K562 (cell line): ENCODE data around the gene CDH16. TPM values are rescaled to one million over a fixed set of nuclear protein-coding genes. Genes with fewer than 3 reads are reported as not detected.

Source experiments
- ATAC-seq: fragments of 200-7000 bp; cut with Tn5 transposase; 3 replicates; pipeline ENCODE4 v1.9.1; 2020; ENCODE audit warnings: moderate library complexity
- BruUV-seq: library from RNA; stranded (reverse); fragments of 400-500 nt; replicated peaks from 2 replicates; lab custom pipeline; 2021; lab: Mats Ljungman, UMichigan
- CTCF ChIA-PET: fragments of 300-600 bp; formaldehyde crosslinking; extraction: SDS; loops from one replicate; lab custom pipeline; 2021; ENCODE audit warnings: low intra/inter-chr PET ratio; lab: Yijun Ruan, JAX
- POLR2A ChIA-PET: fragments of 300-600, 350-650 bp; sonication (Branson Sonifier 250); formaldehyde crosslinking; extraction: SDS; loops from one replicate; lab custom pipeline; 2021; ENCODE audit warnings: antibody characterized with exemption, inconsistent platforms; lab: Yijun Ruan, JAX
- DNase-seq, 4 experiments: peaks; one replicate each; pipeline versions ENCODE4 v3.0.0 to v3.0.0-alpha.2; 2011 to 2018; ENCODE audit warnings: low spot score in 3 of 4, mixed read lengths in 3 of 4; ENCODE audit errors: extremely low read depth in 1 of 4
- FAIRE-seq: peaks from 2 replicates; lab custom pipeline; 2011; peaks lifted over from hg19 to GRCh38; lab: Jason Lieb, UNC
- H2AFZ ChIP-seq: 2 replicates; pipeline ENCODE4 v1.6.0; 2011; ENCODE audit warnings: low read depth, low read length, control low read depth, inconsistent platforms
- H3K27ac ChIP-seq: fragments of 200-600 bp; 3 replicates; pipeline ENCODE4 v1.8.0; 2011; ENCODE audit warnings: low read depth, mild to moderate bottlenecking, control low read depth, inconsistent platforms, low read length, moderate library complexity, mixed read lengths; ENCODE audit errors: extremely low read depth
- H3K27me3 ChIP-seq, 2 experiments: fragments of 300-600 bp in 1 of 2; 2 replicates in 1 of 2; 3 replicates in 1 of 2; pipeline versions ENCODE4 v1.6.0 to v1.8.0; 2011; ENCODE audit warnings: inconsistent platforms in 2 of 2, low read length in 2 of 2, mild to moderate bottlenecking in 1 of 2, mixed read lengths in 1 of 2, moderate library complexity in 1 of 2; ENCODE audit not compliant: control insufficient read depth in 2 of 2, insufficient read depth in 2 of 2
- H3K36me3 ChIP-seq: fragments of 300-600 bp; 3 replicates; pipeline ENCODE4 v1.8.0; 2011; ENCODE audit warnings: mild to moderate bottlenecking, low read length, inconsistent platforms; ENCODE audit not compliant: control insufficient read depth, insufficient read depth
- H3K4me1 ChIP-seq, 2 experiments: fragments of 200-600 bp in 1 of 2; replicated peaks in 1 of 2; 2 replicates in 1 of 2; 3 replicates in 1 of 2; pipeline versions ENCODE4 v1.5.1 to v1.8.0; 2011; ENCODE audit warnings: inconsistent platforms in 2 of 2, low read length in 2 of 2, mild to moderate bottlenecking in 1 of 2, mixed read lengths in 1 of 2, moderate library complexity in 1 of 2; ENCODE audit not compliant: control insufficient read depth in 2 of 2, insufficient read depth in 2 of 2
- H3K4me2 ChIP-seq: 2 replicates; pipeline ENCODE4 v1.6.1; 2011; ENCODE audit warnings: low read length, control low read depth, inconsistent platforms, mixed read lengths; ENCODE audit not compliant: insufficient read depth
- H3K4me3 ChIP-seq: fragments of 200-600 bp; sonication (generic), shearing (Covaris generic); 2 replicates; pipeline ENCODE4 v1.5.1; 2016; ENCODE audit warnings: control low read depth, inconsistent platforms
- H3K79me2 ChIP-seq: fragments of 200-600 bp; 3 replicates; pipeline ENCODE4 v1.8.0; 2011; ENCODE audit warnings: low read length, inconsistent platforms; ENCODE audit not compliant: control insufficient read depth, insufficient read depth
- H3K9ac ChIP-seq, 2 experiments: 2 replicates each; pipeline versions ENCODE4 v1.6.0 to v1.6.1; 2011; ENCODE audit warnings: low read depth in 2 of 2, low read length in 2 of 2, control low read depth in 1 of 2, inconsistent platforms in 1 of 2, mild to moderate bottlenecking in 1 of 2, mixed read lengths in 1 of 2; ENCODE audit not compliant: insufficient read depth in 1 of 2
- H3K9me1 ChIP-seq: one replicate; pipeline ENCODE4 v1.6.0; 2011; ENCODE audit warnings: inconsistent platforms, mild to moderate bottlenecking, low read length, moderate library complexity; ENCODE audit not compliant: control insufficient read depth, insufficient read depth
- H3K9me3 ChIP-seq: replicated peaks from 2 replicates; pipeline ENCODE4 v1.5.1; 2011; ENCODE audit warnings: low read depth, low read length, inconsistent platforms; ENCODE audit not compliant: control insufficient read depth, insufficient read depth
- H4K20me1 ChIP-seq: replicated peaks from 2 replicates; pipeline ENCODE4 v1.6.1; 2011; ENCODE audit warnings: low read length, inconsistent platforms, mixed read lengths; ENCODE audit not compliant: control insufficient read depth, insufficient read depth
- FOXA3 ChIP-seq, 2 experiments: fragments of 450-650 bp in 1 of 2; sonication (generic) in 1 of 2; formaldehyde crosslinking; IDR thresholded peaks in 1 of 2; conservative IDR thresholded peaks in 1 of 2; 2 replicates each; pipeline versions ENCODE4 v1.4.0 to v1.8.0; 2020 to 2022; ENCODE audit warnings: mild to moderate bottlenecking in 2 of 2, missing genetic modification reagents in 1 of 2
- HDAC1 ChIP-seq, 2 experiments: fragments of 450-650 bp; IDR thresholded peaks; 2 replicates each; pipeline ENCODE4 v1.6.1; 2016 to 2017; ENCODE audit warnings: inconsistent platforms in 1 of 2, mild to moderate bottlenecking in 1 of 2, moderate library complexity in 1 of 2
- HINFP ChIP-seq: fragments of 450-650 bp; conservative IDR thresholded peaks from 2 replicates; pipeline ENCODE4 v1.6.1; 2016; ENCODE audit warnings: missing genetic modification characterization, low read depth, mild to moderate bottlenecking, control low read depth, missing compliant biosample characterization
- HIVEP1 ChIP-seq: fragments of 250-450 bp; sonication (Bioruptor Pico); IDR thresholded peaks from 2 replicates; pipeline ENCODE4 v1.4.0; 2020; ENCODE audit warnings: mild to moderate bottlenecking
- NR2C1 ChIP-seq, 2 experiments: fragments of 450-650 bp; IDR thresholded peaks; 2 replicates each; pipeline ENCODE4 v1.6.1; 2017; ENCODE audit warnings: mild to moderate bottlenecking in 2 of 2, antibody characterized with exemption in 1 of 2, inconsistent platforms in 1 of 2, missing compliant biosample characterization in 1 of 2, missing genetic modification characterization in 1 of 2
- NR4A1 ChIP-seq, 2 experiments: fragments of 250-450 bp in 1 of 2; fragments of 450-650 bp in 1 of 2; sonication (Bioruptor Pico) in 1 of 2; IDR thresholded peaks; 2 replicates each; pipeline versions ENCODE4 v1.4.0 to v1.6.1; 2016 to 2020; ENCODE audit warnings: mild to moderate bottlenecking in 2 of 2, missing compliant biosample characterization in 1 of 2, missing genetic modification characterization in 1 of 2, moderate library complexity in 1 of 2
- POLR3A ChIP-seq: IDR thresholded peaks from 2 replicates; pipeline ENCODE4 v1.6.1; 2011; ENCODE audit warnings: borderline replicate concordance, mild to moderate bottlenecking, moderate library complexity; ENCODE audit not compliant: insufficient read length, insufficient read depth; ENCODE audit errors: extremely low read depth
- PRDM10 ChIP-seq: fragments of 450-650 bp; IDR thresholded peaks from 2 replicates; pipeline ENCODE4 v1.6.1; 2018; ENCODE audit not compliant: partially characterized antibody
- RBBP5 ChIP-seq: fragments of 200-600 bp; sonication (generic); IDR thresholded peaks from 2 replicates; pipeline ENCODE4 v1.6.1; 2012; ENCODE audit warnings: borderline replicate concordance, mild to moderate bottlenecking, low read length, control low read depth, inconsistent platforms; ENCODE audit not compliant: insufficient read depth, poor library complexity, severe bottlenecking
- WGBS: fragments of 100-300 bp; shearing (Covaris generic); methylation state at CpG from one replicate; pipeline ENCODE4 v1.1.6; 2016; ENCODE audit warnings: low coverage, mixed read lengths; ENCODE audit not compliant: insufficient coverage; ENCODE audit errors: missing lambda C conversion rate; 5-methylcytosine and 5-hydroxymethylcytosine counted together
- in situ Hi-C: fragments of 300-500 bp; cut with MboI; formaldehyde crosslinking; loops from 4 replicates; pipeline ENCODE4 v1.15.0; 2018; ENCODE audit warnings: inconsistent platforms, mixed read lengths
- intact Hi-C: fragments of 100-400 bp; cut with micrococcal nuclease; formaldehyde crosslinking; loops from 2 replicates; pipeline ENCODE4 v1.14.2; 2022
- polyA plus RNA-seq, 8 experiments: library from polyadenylated mRNA; depleted of rRNA in 4 of 8; stranded (reverse) in 5 of 8; unstranded in 3 of 8; fragments of >200 nt; fragmentation: Nextera tagmentation in 2 of 8; fragmentation: Illumina TruSeq in 1 of 8; extraction: Ambion mirVana in 2 of 8; extraction: Trizol in 1 of 8; gene quantifications; 2 replicates each; pipeline versions ENCODE4 v1.2.1 to v1.2.3, GENCODE V29; 2011 to 2014; ENCODE audit warnings: inconsistent platforms in 1 of 8, missing spikeins in 1 of 8
- total RNA-seq, 7 experiments: library from RNA; depleted of rRNA in 6 of 7; stranded (reverse); fragments of >200 nt in 6 of 7; fragmentation: Illumina TruSeq in 2 of 7; extraction: Trizol in 2 of 7; gene quantifications; 2 replicates each; pipeline versions ENCODE4 v1.2.1 to v1.2.3, GENCODE V29; 2011 to 2021; ENCODE audit warnings: low replicate concordance in 1 of 7
- TF ChIP-seq, protein P1 (sequence below): IDR thresholded peaks from 2 replicates; pipeline ENCODE4 v1.6.1; 2011; ENCODE audit warnings: borderline replicate concordance, low read depth, mild to moderate bottlenecking, moderate library complexity, low read length; ENCODE audit not compliant: insufficient read depth, poor library complexity, severe bottlenecking

The CDH16 gene
- total and polyA plus RNA-seq, 9 of the 15 experiments (the other 6 are each of a cell fraction or from before 2014, with no cell fraction given), result not detected

DNA sequence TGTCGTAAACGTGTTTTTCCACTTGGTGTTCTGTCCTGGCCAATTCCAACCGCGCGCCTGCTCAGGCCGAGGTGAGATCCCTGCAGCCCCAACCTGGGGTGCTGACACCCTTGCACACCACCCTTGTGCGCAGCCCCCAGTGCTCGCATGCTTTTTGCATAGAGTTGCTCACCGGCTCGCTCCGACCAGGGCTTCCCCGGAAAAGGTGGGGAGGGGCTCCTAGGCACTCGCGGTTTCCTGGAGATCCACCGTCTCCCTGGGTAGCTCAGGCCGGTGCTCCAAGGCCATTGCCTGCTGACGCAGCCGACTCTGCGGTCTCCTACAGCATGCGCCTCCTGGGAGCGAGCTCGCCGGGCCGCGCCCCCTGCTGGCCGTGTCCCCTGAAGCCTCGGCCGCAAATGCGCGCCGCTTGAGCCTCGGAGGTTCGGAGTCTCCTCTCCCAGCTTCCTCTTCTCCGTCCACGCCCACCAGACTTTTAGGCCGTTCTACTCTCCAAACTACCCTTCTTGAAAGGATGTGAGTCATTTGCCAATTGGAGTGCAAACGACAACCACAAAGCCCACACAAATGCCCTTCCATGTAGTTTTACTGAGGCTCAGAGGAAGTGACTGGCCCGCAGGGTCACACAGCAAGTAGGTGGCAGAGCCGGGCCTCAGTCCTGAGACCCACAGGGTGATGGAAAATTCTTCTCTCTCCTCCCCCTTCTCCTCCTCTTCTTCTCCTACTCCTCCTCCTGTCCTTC is 45.6 kb downstream of the CDH16 start:
- 5% methylated on average over 31 of the region's 39 CpGs for WGBS
- no peak for TF ChIP-seq FOXA3 (CRISPR knock-in tag; conservative IDR thresholded peaks at IDR 0.05 in 1 of 2, IDR thresholded peaks at IDR 0.05 in 1 of 2)
- no peak for TF ChIP-seq NR2C1 (IDR thresholded peaks at IDR 0.05)
- TF ChIP-seq NR2C1 (tag; IDR thresholded peaks at IDR 0.05), result no peak
- TF ChIP-seq POLR3A, result no peak
- peak; percentile 75 for TF ChIP-seq PRDM10
- peak in 1 of 2 experiments; percentile 24; a peak in 2 of 4 replicates for TF ChIP-seq HDAC1 (IDR thresholded peaks at IDR 0.05)
- peak; percentile 56 for TF ChIP-seq RBBP5
- no peak for TF ChIP-seq HIVEP1 (CRISPR knock-in tag)
- no peak for TF ChIP-seq HINFP (tag)
- TF ChIP-seq, protein P1, sequence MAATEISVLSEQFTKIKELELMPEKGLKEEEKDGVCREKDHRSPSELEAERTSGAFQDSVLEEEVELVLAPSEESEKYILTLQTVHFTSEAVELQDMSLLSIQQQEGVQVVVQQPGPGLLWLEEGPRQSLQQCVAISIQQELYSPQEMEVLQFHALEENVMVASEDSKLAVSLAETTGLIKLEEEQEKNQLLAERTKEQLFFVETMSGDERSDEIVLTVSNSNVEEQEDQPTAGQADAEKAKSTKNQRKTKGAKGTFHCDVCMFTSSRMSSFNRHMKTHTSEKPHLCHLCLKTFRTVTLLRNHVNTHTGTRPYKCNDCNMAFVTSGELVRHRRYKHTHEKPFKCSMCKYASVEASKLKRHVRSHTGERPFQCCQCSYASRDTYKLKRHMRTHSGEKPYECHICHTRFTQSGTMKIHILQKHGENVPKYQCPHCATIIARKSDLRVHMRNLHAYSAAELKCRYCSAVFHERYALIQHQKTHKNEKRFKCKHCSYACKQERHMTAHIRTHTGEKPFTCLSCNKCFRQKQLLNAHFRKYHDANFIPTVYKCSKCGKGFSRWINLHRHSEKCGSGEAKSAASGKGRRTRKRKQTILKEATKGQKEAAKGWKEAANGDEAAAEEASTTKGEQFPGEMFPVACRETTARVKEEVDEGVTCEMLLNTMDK, result peak; percentile 88
- TF ChIP-seq NR4A1 (CRISPR knock-in tag; IDR thresholded peaks at IDR 0.05), result no peak
- peak; percentile 49; the same call in 1 of the 2 replicates for TF ChIP-seq NR4A1 (tag; IDR thresholded peaks at IDR 0.05)

More for the DNA sequence above, 45.6 kb downstream of the CDH16 start:
- no peaks in the 10 kb centered on the region for H3K79me2 ChIP-seq
- H3K36me3 ChIP-seq, result no peaks in the 10 kb centered on the region
- ChIA-PET POLR2A (interaction anchor here (0.5 to 1.2 kb wide), 8 partner anchors 9 to 467 kb away, joined by 3 to 4 read pairs (median 3); no protein-coding TSS in a partner anchor), CTCF (interaction anchor here (0.7 kb wide), 1 partner anchor 281 kb away, joined by 3 read pairs; no protein-coding TSS in a partner anchor)
- H3K9ac ChIP-seq, result peak overlapping the region; percentile 66 to 88
- intact Hi-C loops (loop anchor here (2.0 kb wide), 1 partner anchor 212 kb away; no protein-coding TSS in a partner anchor), in situ Hi-C loops (no loop called here)
- peak overlapping the region; percentile 84 for H3K4me2 ChIP-seq
- DNase-seq (peak; percentile 81 to 95 (median 86)), FAIRE-seq (peak; percentile 74), ATAC-seq (peak; percentile 98)
- no peaks in the 10 kb centered on the region for H3K27me3 ChIP-seq
- H3K4me3 ChIP-seq, result peak overlapping the region; percentile 20
- H2AFZ ChIP-seq, result peak overlapping the region; percentile 92
- TSS peak; percentile 76 for BruUV-seq
- no peaks in the 10 kb centered on the region for H4K20me1 ChIP-seq
- peaks cover 6 to 16% of the 10 kb centered on the region in 2 experiments; a peak in 4 of 5 replicates for H3K4me1 ChIP-seq
- H3K9me1 ChIP-seq, result no peaks in the 10 kb centered on the region
- H3K9me3 ChIP-seq, result no peaks in the 10 kb centered on the region
- H3K27ac ChIP-seq, result peak overlapping the region; percentile 68
